ENCODE results near the gene CNGA4. TPM values are rescaled to one million over a fixed set of nuclear protein-coding genes. Genes with fewer than 3 reads are reported as not detected.

Gene CNGA4
- total RNA-seq, 1 donor from 2014 or later = not detected

DNA sequence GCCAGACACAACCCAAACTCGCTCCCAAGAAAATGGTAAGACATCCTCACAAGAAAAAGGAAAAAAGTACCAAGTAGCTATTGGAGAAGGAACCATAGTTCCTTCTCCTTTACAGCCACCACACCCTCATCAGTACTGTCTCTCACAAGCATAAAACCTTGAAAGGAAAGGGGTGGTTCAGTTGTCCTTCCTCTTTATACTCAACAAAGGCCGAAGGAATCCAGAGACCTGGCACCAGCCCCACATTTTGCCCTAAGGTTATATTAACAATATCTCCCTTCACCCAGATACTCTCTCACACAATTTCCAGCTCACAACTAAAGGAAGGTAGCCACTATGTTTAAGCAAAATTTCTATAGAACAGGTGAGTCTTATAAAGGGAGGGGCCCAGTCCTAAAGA is 13.0 kb upstream of the CNGA4 start:
- Mint-ChIP-seq H3K36me3 (peaks cover 7% of the 10 kb centered on the region), H3K27me3 (ENCODE audit: insufficient read depth, low read depth) (no peaks in the 10 kb centered on the region), H3K9me3 (no peaks in the 10 kb centered on the region), H3K4me1 (no peaks in the 10 kb centered on the region), H3K27ac (no peak overlapping the region), H3K4me3 (no peak overlapping the region)
- no peaks in the 10 kb centered on the region for H3K4me1 ChIP-seq
- no peak overlapping the region for H3K9ac ChIP-seq
- H2AFZ ChIP-seq (replicated peaks) = no peak overlapping the region
- H3K27me3 ChIP-seq = no peaks in the 10 kb centered on the region
- H4K20me1 ChIP-seq (ENCODE audit: low read depth) = peaks cover 34% of the 10 kb centered on the region
- H3K36me3 ChIP-seq = no peaks in the 10 kb centered on the region
- TF ChIP-seq EZH2 (IDR thresholded peaks at IDR 0.05) (no peak), EZH2phosphoT487 (IDR thresholded peaks at IDR 0.05) (no peak), CTCF (IDR thresholded peaks at IDR 0.05) (no peak)
- H3K4me2 ChIP-seq = no peak overlapping the region
- H3K4me3 ChIP-seq = no peak overlapping the region
- H3K79me2 ChIP-seq (ENCODE audit: low read depth) = peaks cover 63% of the 10 kb centered on the region
- H3F3A ChIP-seq (ENCODE audit: low read depth) = no peaks in the 10 kb centered on the region
- no peak for DNase-seq (ENCODE audit: low spot score)
- H3K27ac ChIP-seq = no peak overlapping the region
- no peaks in the 10 kb centered on the region for H3K9me3 ChIP-seq (ENCODE audit: low read depth)

GRCh38 chr11:6228520-6228919 is 10.4 kb upstream of the CNGA4 start:
- H3K4me3 ChIP-seq = no peak overlapping the region
- peaks cover 5% of the 10 kb centered on the region for H3K4me1 ChIP-seq
- peaks cover 4% of the 10 kb centered on the region for H3K4me1 Mint-ChIP-seq
- H4K20me1 ChIP-seq (ENCODE audit: low read depth) = peaks cover 45% of the 10 kb centered on the region
- H3K9ac ChIP-seq = no peak overlapping the region
- H3K36me3 ChIP-seq = no peaks in the 10 kb centered on the region
- H3K27ac Mint-ChIP-seq = no peak overlapping the region
- H3K27me3 Mint-ChIP-seq (ENCODE audit: insufficient read depth, low read depth) = no peaks in the 10 kb centered on the region
- H3K4me2 ChIP-seq = no peak overlapping the region
- peaks cover under 1% of the 10 kb centered on the region for H3K36me3 Mint-ChIP-seq
- no peak for TF ChIP-seq CTCF (IDR thresholded peaks at IDR 0.05)
- no peaks in the 10 kb centered on the region for H3K9me3 ChIP-seq (ENCODE audit: low read depth)
- H3K4me3 Mint-ChIP-seq = no peak overlapping the region
- H3F3A ChIP-seq (ENCODE audit: low read depth) = no peaks in the 10 kb centered on the region
- no peaks in the 10 kb centered on the region for H3K27me3 ChIP-seq
- no peaks in the 10 kb centered on the region for H3K9me3 Mint-ChIP-seq
- no peak overlapping the region for H2AFZ ChIP-seq (replicated peaks)
- no peak for DNase-seq (ENCODE audit: low spot score)
- H3K79me2 ChIP-seq (ENCODE audit: low read depth) = peaks cover 89% of the 10 kb centered on the region
- H3K27ac ChIP-seq = no peak overlapping the region

- no peaks in the 10 kb centered on the region for H3F3A ChIP-seq (ENCODE audit: low read depth)
- Mint-ChIP-seq H3K4me1 (peaks cover 10% of the 10 kb centered on the region), H3K36me3 (no peaks in the 10 kb centered on the region), H3K27ac (no peak overlapping the region), H3K9me3 (no peaks in the 10 kb centered on the region), H3K4me3 (no peak overlapping the region), H3K27me3 (ENCODE audit: insufficient read depth, low read depth) (no peaks in the 10 kb centered on the region)
- TF ChIP-seq EZH2phosphoT487 (IDR thresholded peaks at IDR 0.05) (no peak), CTCF (IDR thresholded peaks at IDR 0.05) (no peak), EZH2 (IDR thresholded peaks at IDR 0.05) (no peak)
- no peak overlapping the region for H2AFZ ChIP-seq (replicated peaks)
- DNase-seq (ENCODE audit: low spot score) = no peak
- peaks cover 94% of the 10 kb centered on the region for H3K79me2 ChIP-seq (ENCODE audit: low read depth)
- H3K4me3 ChIP-seq = no peak overlapping the region
- H3K36me3 ChIP-seq = no peaks in the 10 kb centered on the region
- H3K27ac ChIP-seq = no peak overlapping the region
- peaks cover 45% of the 10 kb centered on the region for H4K20me1 ChIP-seq (ENCODE audit: low read depth)
- H3K4me1 ChIP-seq = peaks cover 8% of the 10 kb centered on the region
- H3K9me3 ChIP-seq (ENCODE audit: low read depth) = no peaks in the 10 kb centered on the region
- H3K4me2 ChIP-seq = no peak overlapping the region
- H3K27me3 ChIP-seq = no peaks in the 10 kb centered on the region
- no peak overlapping the region for H3K9ac ChIP-seq
These were observed 9.0 kb upstream of the CNGA4 start for GRCh38 chr11:6229911-6230310.

Data from neural progenitor cell (in vitro differentiated cells).